Ishikawa (cell line): Measurements from ENCODE around the gene ANK3.

ENCODE experiments used
- CEBPB ChIP-seq: IDR thresholded peaks from 2 replicates; pipeline ENCODE4 v1.6.1; 2012
- CREB1 ChIP-seq: IDR thresholded peaks from 2 replicates; pipeline ENCODE4 v1.6.1; 2012; ENCODE audit warnings: low read depth
- EGR1 ChIP-seq: IDR thresholded peaks from 2 replicates; pipeline ENCODE4 v1.6.1; 2012
- EP300 ChIP-seq: IDR thresholded peaks from 2 replicates; pipeline ENCODE4 v1.6.1; 2012; ENCODE audit warnings: borderline replicate concordance
- FOXM1 ChIP-seq: IDR thresholded peaks from 2 replicates; pipeline ENCODE4 v1.6.1; 2012; ENCODE audit warnings: low read depth, borderline replicate concordance
- RAD21 ChIP-seq: IDR thresholded peaks from 2 replicates; pipeline ENCODE4 v1.6.1; 2012; ENCODE audit warnings: low read depth
- TAF1 ChIP-seq: IDR thresholded peaks from 2 replicates; pipeline ENCODE4 v1.6.1; 2012; ENCODE audit warnings: low read depth, mild to moderate bottlenecking
- TCF12 ChIP-seq: IDR thresholded peaks from 2 replicates; pipeline ENCODE4 v1.6.1; 2012; ENCODE audit warnings: low read depth
- TEAD4 ChIP-seq: IDR thresholded peaks from 2 replicates; pipeline ENCODE4 v1.6.1; 2012
- YY1 ChIP-seq: IDR thresholded peaks from 2 replicates; pipeline ENCODE4 v1.6.1; 2012; ENCODE audit warnings: low read depth
- ZBTB7A ChIP-seq: IDR thresholded peaks from 2 replicates; pipeline ENCODE4 v1.6.1; 2012; ENCODE audit warnings: low read depth
- TF ChIP-seq, protein P1 (sequence below): IDR thresholded peaks from 2 replicates; pipeline ENCODE4 v1.6.1; 2012
- TF ChIP-seq, protein P2 (sequence below): IDR thresholded peaks from 2 replicates; pipeline ENCODE4 v1.6.1; 2012
- TF ChIP-seq, protein P3 (sequence below): IDR thresholded peaks from 2 replicates; pipeline ENCODE4 v1.6.1; 2012; ENCODE audit warnings: low read depth, mild to moderate bottlenecking

DNA sequence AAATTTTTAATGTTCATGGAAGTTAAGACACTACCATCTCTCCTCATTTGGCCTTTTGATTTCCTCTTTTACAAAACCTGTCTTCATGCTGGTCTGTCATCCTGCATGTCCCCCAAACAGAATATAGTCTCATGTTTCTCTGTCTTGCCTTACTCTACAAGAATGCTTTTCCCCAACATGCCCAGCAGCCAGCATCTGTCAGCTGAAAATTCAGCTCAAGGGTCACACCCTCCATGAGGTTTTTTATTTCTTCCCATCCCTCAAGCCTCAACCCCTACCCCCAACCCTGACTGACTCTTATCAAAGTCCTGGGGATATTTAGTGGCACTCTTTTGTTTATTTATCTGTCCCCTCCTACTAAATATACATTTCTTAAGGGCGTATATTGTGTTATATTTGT is 202.0 kb downstream of the ANK3 start:
- TF ChIP-seq, protein P1, sequence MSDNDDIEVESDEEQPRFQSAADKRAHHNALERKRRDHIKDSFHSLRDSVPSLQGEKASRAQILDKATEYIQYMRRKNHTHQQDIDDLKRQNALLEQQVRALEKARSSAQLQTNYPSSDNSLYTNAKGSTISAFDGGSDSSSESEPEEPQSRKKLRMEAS, result no peak
- TF ChIP-seq FOXM1 (no peak), EP300 (no peak), YY1 (no peak), CEBPB (no peak), TEAD4 (no peak), TAF1 (no peak), RAD21 (no peak), CREB1 (no peak), ZBTB7A (no peak), EGR1 (no peak), TCF12 (no peak)
- TF ChIP-seq, protein P2, sequence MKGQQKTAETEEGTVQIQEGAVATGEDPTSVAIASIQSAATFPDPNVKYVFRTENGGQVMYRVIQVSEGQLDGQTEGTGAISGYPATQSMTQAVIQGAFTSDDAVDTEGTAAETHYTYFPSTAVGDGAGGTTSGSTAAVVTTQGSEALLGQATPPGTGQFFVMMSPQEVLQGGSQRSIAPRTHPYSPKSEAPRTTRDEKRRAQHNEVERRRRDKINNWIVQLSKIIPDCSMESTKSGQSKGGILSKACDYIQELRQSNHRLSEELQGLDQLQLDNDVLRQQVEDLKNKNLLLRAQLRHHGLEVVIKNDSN, result no peak
- TF ChIP-seq, protein P3, sequence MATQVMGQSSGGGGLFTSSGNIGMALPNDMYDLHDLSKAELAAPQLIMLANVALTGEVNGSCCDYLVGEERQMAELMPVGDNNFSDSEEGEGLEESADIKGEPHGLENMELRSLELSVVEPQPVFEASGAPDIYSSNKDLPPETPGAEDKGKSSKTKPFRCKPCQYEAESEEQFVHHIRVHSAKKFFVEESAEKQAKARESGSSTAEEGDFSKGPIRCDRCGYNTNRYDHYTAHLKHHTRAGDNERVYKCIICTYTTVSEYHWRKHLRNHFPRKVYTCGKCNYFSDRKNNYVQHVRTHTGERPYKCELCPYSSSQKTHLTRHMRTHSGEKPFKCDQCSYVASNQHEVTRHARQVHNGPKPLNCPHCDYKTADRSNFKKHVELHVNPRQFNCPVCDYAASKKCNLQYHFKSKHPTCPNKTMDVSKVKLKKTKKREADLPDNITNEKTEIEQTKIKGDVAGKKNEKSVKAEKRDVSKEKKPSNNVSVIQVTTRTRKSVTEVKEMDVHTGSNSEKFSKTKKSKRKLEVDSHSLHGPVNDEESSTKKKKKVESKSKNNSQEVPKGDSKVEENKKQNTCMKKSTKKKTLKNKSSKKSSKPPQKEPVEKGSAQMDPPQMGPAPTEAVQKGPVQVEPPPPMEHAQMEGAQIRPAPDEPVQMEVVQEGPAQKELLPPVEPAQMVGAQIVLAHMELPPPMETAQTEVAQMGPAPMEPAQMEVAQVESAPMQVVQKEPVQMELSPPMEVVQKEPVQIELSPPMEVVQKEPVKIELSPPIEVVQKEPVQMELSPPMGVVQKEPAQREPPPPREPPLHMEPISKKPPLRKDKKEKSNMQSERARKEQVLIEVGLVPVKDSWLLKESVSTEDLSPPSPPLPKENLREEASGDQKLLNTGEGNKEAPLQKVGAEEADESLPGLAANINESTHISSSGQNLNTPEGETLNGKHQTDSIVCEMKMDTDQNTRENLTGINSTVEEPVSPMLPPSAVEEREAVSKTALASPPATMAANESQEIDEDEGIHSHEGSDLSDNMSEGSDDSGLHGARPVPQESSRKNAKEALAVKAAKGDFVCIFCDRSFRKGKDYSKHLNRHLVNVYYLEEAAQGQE, result no peak
